DOHH2 (cell line): ENCODE data around the gene MDH1.

ENCODE experiments used
- H3F3A ChIP-seq: fragments of 200-600 bp; sonication (generic), shearing (Covaris generic); 2 replicates; pipeline ENCODE4 v1.6.0; 2016; ENCODE audit warnings: antibody characterized with exemption, mild to moderate bottlenecking; ENCODE audit not compliant: control insufficient read depth, insufficient read depth
- H3K27ac ChIP-seq: fragments of 200-600 bp; sonication (generic); 2 replicates; pipeline ENCODE4 v1.5.1; 2014; ENCODE audit warnings: low read depth, mild to moderate bottlenecking, low read length, moderate library complexity
- H3K27me3 ChIP-seq: fragments of 200-600 bp; sonication (generic); 2 replicates; pipeline ENCODE4 v1.6.1; 2014; ENCODE audit warnings: mild to moderate bottlenecking, low read length, mixed read lengths; ENCODE audit not compliant: control insufficient read depth
- H3K36me3 ChIP-seq: fragments of 200-600 bp; sonication (generic); 2 replicates; pipeline ENCODE4 v1.6.1; 2014; ENCODE audit warnings: mild to moderate bottlenecking, low read length, moderate library complexity, mixed read lengths; ENCODE audit not compliant: control insufficient read depth
- H3K4me1 ChIP-seq: fragments of 200-600 bp; sonication (generic); 2 replicates; pipeline ENCODE4 v1.6.1; 2014; ENCODE audit warnings: mild to moderate bottlenecking, low read length, mixed read lengths; ENCODE audit not compliant: control insufficient read depth
- H3K4me2 ChIP-seq: fragments of 200-600 bp; sonication (generic); 2 replicates; pipeline ENCODE4 v1.6.0; 2014; ENCODE audit warnings: mild to moderate bottlenecking, low read length, moderate library complexity
- H3K4me3 ChIP-seq: fragments of 200-600 bp; sonication (generic); 2 replicates; pipeline ENCODE4 v1.5.1; 2014; ENCODE audit warnings: mild to moderate bottlenecking, low read length, mixed read lengths
- H3K79me2 ChIP-seq: fragments of 200-600 bp; sonication (generic); 2 replicates; pipeline ENCODE4 v1.6.1; 2014; ENCODE audit warnings: mild to moderate bottlenecking, low read length, mixed read lengths; ENCODE audit not compliant: control insufficient read depth
- H3K9me2 ChIP-seq: fragments of 200-600 bp; sonication (generic); replicated peaks from 2 replicates; pipeline ENCODE4 v1.6.1; 2014; ENCODE audit warnings: mild to moderate bottlenecking, low read length, mixed read lengths; ENCODE audit not compliant: control insufficient read depth
- H3K9me3 ChIP-seq: fragments of 200-600 bp; sonication (generic); 2 replicates; pipeline ENCODE4 v1.6.1; 2014; ENCODE audit warnings: antibody characterized with exemption, low read length, mixed read lengths; ENCODE audit not compliant: control insufficient read depth, insufficient read depth
- H4K20me1 ChIP-seq: fragments of 200-600 bp; sonication (generic); 2 replicates; pipeline ENCODE4 v1.6.0; 2014; ENCODE audit warnings: low read depth, mild to moderate bottlenecking, antibody characterized with exemption, low read length, moderate library complexity; ENCODE audit not compliant: control insufficient read depth, insufficient read depth
- CTCF ChIP-seq: fragments of 200-600 bp; sonication (generic); IDR thresholded peaks from one replicate; pipeline ENCODE4 v1.5.1; 2014; ENCODE audit warnings: antibody characterized with exemption, mild to moderate bottlenecking, low read depth, low read length; ENCODE audit not compliant: poor library complexity, severe bottlenecking
- EZH2phosphoT487 ChIP-seq: fragments of 200-600 bp; sonication (generic); IDR thresholded peaks from 2 replicates; pipeline ENCODE4 v1.6.1; 2017; ENCODE audit warnings: borderline replicate concordance, mild to moderate bottlenecking, antibody characterized with exemption, low read length, moderate library complexity, mixed read lengths

Gene MDH1

GRCh38 chr2:63614448-63614968, 25.7 kb downstream of the MDH1 start:
- Histone ChIP-seq H3K9me2 (no peaks in the 10 kb centered on the region), H3K4me3 (no peak overlapping the region), H3K79me2 (no peaks in the 10 kb centered on the region), H3K36me3 (no peaks in the 10 kb centered on the region), H3K9me3 (no peaks in the 10 kb centered on the region), H3F3A (no peaks in the 10 kb centered on the region), H3K4me2 (no peak overlapping the region), H3K27ac (no peak overlapping the region), H3K27me3 (no peaks in the 10 kb centered on the region), H3K4me1 (no peaks in the 10 kb centered on the region), H4K20me1 (no peaks in the 10 kb centered on the region)
- TF ChIP-seq EZH2phosphoT487, result no peak
- no peak for TF ChIP-seq CTCF

- H3K27ac ChIP-seq, result no peak overlapping the region
- no peaks in the 10 kb centered on the region for H3K9me3 ChIP-seq
- no peak overlapping the region for H3K4me2 ChIP-seq
- no peaks in the 10 kb centered on the region for H3K27me3 ChIP-seq
- no peaks in the 10 kb centered on the region for H3K9me2 ChIP-seq
- TF ChIP-seq EZH2phosphoT487, result no peak
- no peak for TF ChIP-seq CTCF
- no peaks in the 10 kb centered on the region for H3K79me2 ChIP-seq
- no peaks in the 10 kb centered on the region for H3K36me3 ChIP-seq
- H3K4me3 ChIP-seq, result no peak overlapping the region
- H3K4me1 ChIP-seq, result no peaks in the 10 kb centered on the region
- no peaks in the 10 kb centered on the region for H4K20me1 ChIP-seq
- H3F3A ChIP-seq, result no peaks in the 10 kb centered on the region
Measured at GRCh38 chr2:63614983-63615945, 26.5 kb downstream of the MDH1 start.

- Histone ChIP-seq H3K27ac (no peak overlapping the region), H3K4me2 (no peak overlapping the region), H3K9me3 (no peaks in the 10 kb centered on the region), H3K9me2 (no peaks in the 10 kb centered on the region), H3K4me3 (no peak overlapping the region), H3F3A (no peaks in the 10 kb centered on the region), H4K20me1 (no peaks in the 10 kb centered on the region), H3K36me3 (no peaks in the 10 kb centered on the region), H3K79me2 (no peaks in the 10 kb centered on the region), H3K4me1 (no peaks in the 10 kb centered on the region), H3K27me3 (no peaks in the 10 kb centered on the region)
- TF ChIP-seq EZH2phosphoT487 (no peak), CTCF (no peak)
Measured at GRCh38 chr2:63617366-63617765, 28.6 kb downstream of the MDH1 start.
